ENCODE results near the gene MYO15B.

- TF ChIP-seq CTCF (conservative IDR thresholded peaks at IDR 0.05; ENCODE audit: low read length): no peak
- no peak for TF ChIP-seq EZH2phosphoT487 (IDR thresholded peaks at IDR 0.05; ENCODE audit: borderline replicate concordance)
These were observed 30.3 kb upstream of the MYO15B start for GRCh38 chr17:75557075-75557851.
